ENCODE results near the gene SPOCK1. TPM values are rescaled to one million over a fixed set of nuclear protein-coding genes. Genes with fewer than 3 reads are reported as not detected.

The SPOCK1 gene
- total and polyA plus RNA-seq, 2 donors (not counting 3 experiments of a cell fraction or from before 2014, with no cell fraction given): 144 to 280 TPM

DNA sequence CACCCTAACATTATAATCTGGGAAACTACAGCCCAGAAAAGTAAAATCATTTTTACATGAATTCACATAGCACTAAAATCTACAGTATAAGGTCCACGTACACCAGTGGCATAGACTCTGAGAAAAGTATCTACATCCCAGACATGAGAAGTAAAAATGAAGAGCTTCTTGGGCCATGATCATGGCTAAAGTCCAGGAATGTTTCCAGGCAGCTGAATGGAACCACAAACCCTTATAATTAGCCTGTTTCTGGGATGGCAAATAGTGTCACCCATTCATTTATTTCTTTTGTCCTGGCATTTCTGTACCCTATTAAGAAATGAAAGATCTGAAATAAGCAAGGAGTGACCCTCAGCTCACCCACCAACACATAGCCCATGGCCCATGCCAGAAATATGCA, 217.9 kb downstream of the SPOCK1 start:
- Histone ChIP-seq H3K4me2 (ENCODE audit: insufficient read depth, low read length) (no peak overlapping the region), H3K27me3 (ENCODE audit: control insufficient read depth in 2 of 2, insufficient read depth in 2 of 2, low read length in 2 of 2) (no peaks in the 10 kb centered on the region), H3K27ac (ENCODE audit: insufficient read depth, low read depth, low read length) (no peak overlapping the region), H2AFZ (ENCODE audit: low read depth, low read length) (no peak overlapping the region), H3K79me2 (ENCODE audit: control insufficient read depth, insufficient read depth, low read length) (peaks cover 33% of the 10 kb centered on the region), H3K9ac (replicated peaks; ENCODE audit: extremely low read depth, insufficient read depth, low read length) (no peak overlapping the region), H4K20me1 (replicated peaks; ENCODE audit: control insufficient read depth, extremely low read depth, insufficient read depth, low read length) (no peaks in the 10 kb centered on the region), H3K36me3 (ENCODE audit: control insufficient read depth in 2 of 2, extremely low read depth in 1 of 2, insufficient read depth in 2 of 2, low read length in 2 of 2) (no peaks in the 10 kb centered on the region), H3K4me3 (replicated peaks in 1 of 3; ENCODE audit: insufficient read depth in 1 of 3, low read depth in 1 of 3, low read length in 3 of 3) (no peak overlapping the region), H3K9me3 (replicated peaks; ENCODE audit: control insufficient read depth, insufficient read depth, low read length) (no peaks in the 10 kb centered on the region), H3K9me1 (replicated peaks; ENCODE audit: control insufficient read depth, extremely low read depth, insufficient read depth, low read length) (no peaks in the 10 kb centered on the region), H3K4me1 (ENCODE audit: control insufficient read depth, extremely low read depth, insufficient read depth, low read length) (no peaks in the 10 kb centered on the region)
- dilution Hi-C loops (cut with MboI; ENCODE audit: extremely low pct_ligation_motif_present, low sequenced_read_pairs) (no loop called here), intact Hi-C loops (cut with micrococcal nuclease) (no loop called here)
- no peak for TF ChIP-seq MYC (IDR thresholded peaks at IDR 0.05; ENCODE audit: low read depth, low read length)
- TF ChIP-seq, protein P1, sequence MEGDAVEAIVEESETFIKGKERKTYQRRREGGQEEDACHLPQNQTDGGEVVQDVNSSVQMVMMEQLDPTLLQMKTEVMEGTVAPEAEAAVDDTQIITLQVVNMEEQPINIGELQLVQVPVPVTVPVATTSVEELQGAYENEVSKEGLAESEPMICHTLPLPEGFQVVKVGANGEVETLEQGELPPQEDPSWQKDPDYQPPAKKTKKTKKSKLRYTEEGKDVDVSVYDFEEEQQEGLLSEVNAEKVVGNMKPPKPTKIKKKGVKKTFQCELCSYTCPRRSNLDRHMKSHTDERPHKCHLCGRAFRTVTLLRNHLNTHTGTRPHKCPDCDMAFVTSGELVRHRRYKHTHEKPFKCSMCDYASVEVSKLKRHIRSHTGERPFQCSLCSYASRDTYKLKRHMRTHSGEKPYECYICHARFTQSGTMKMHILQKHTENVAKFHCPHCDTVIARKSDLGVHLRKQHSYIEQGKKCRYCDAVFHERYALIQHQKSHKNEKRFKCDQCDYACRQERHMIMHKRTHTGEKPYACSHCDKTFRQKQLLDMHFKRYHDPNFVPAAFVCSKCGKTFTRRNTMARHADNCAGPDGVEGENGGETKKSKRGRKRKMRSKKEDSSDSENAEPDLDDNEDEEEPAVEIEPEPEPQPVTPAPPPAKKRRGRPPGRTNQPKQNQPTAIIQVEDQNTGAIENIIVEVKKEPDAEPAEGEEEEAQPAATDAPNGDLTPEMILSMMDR (IDR thresholded peaks at IDR 0.05; ENCODE audit: extremely low read depth in 1 of 2, insufficient read depth in 1 of 2, low read depth in 1 of 2, low read length in 2 of 2): no peak
- TF ChIP-seq, protein P2, sequence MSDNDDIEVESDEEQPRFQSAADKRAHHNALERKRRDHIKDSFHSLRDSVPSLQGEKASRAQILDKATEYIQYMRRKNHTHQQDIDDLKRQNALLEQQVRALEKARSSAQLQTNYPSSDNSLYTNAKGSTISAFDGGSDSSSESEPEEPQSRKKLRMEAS (IDR thresholded peaks at IDR 0.05; ENCODE audit: insufficient read depth, insufficient read length): no peak
- no peak for TF ChIP-seq JUN (IDR thresholded peaks at IDR 0.05; ENCODE audit: borderline replicate concordance, insufficient read depth, insufficient read length, low read depth)
- TF ChIP-seq GATA2 (IDR thresholded peaks at IDR 0.05; ENCODE audit: insufficient read depth, insufficient read length, low read depth, low read length): no peak
- TF ChIP-seq POLR2AphosphoS5 (IDR thresholded peaks at IDR 0.05; ENCODE audit: insufficient read depth, low read depth, low read length): no peak
- no peak for TF ChIP-seq FOS (IDR thresholded peaks at IDR 0.05; ENCODE audit: borderline replicate concordance, insufficient read depth, low read length)
- TF ChIP-seq EZH2 (IDR thresholded peaks at IDR 0.05; ENCODE audit: borderline replicate concordance, low read depth, low read length, severe bottlenecking): no peak
- TF ChIP-seq POLR2A (IDR thresholded peaks at IDR 0.05; ENCODE audit: low read depth, low read length): no peak
- POLR2A ChIA-PET: no interaction called here
- BruUV-seq (replicated peaks): no TSS peak
- no peak for DNase-seq (ENCODE audit: low read depth, low spot score)
- CTCF ChIA-PET: interaction anchor here (1.7 kb wide), 1 partner anchor 39 kb away, joined by 8 read pairs; no protein-coding TSS in a partner anchor
- no peak for FAIRE-seq

All from endothelial cell of umbilical vein (primary cell).